GM19023 (cell line): Measurements from ENCODE around the gene DEFB132.
A peak's percentile ranks its signal among the peaks of the same experiment; 100 is the strongest.

ENCODE experiments used
- ATAC-seq: cut with Tn5 transposase; IDR thresholded peaks from one replicate; pipeline ENCODE4 v1.9.1; 2021; ENCODE audit warnings: mild to moderate bottlenecking, moderate library complexity; ENCODE audit not compliant: unreplicated experiment

DEFB132 gene

GRCh38 chr20:259981-260380 lies 2.5 kb downstream of the DEFB132 start:
- ATAC-seq, result no peak

GRCh38 chr20:263701-264100 lies 6.2 kb downstream of the DEFB132 start:
- no peak for ATAC-seq

GRCh38 chr20:266596-267562 lies 9.4 kb downstream of the DEFB132 start:
- peak; percentile 81 for ATAC-seq

GRCh38 chr20:270517-270916 lies 13.0 kb downstream of the DEFB132 start:
- ATAC-seq, result no peak

- ATAC-seq, result no peak
Observed at GRCh38 chr20:271069-271468, 13.5 kb downstream of the DEFB132 start.

GRCh38 chr20:271528-271927 lies 14.0 kb downstream of the DEFB132 start:
- ATAC-seq, result no peak

- no peak for ATAC-seq
Observed at GRCh38 chr20:272718-273117, 15.2 kb downstream of the DEFB132 start.

- no peak for ATAC-seq
Observed at GRCh38 chr20:273884-274283, 16.4 kb downstream of the DEFB132 start.

GRCh38 chr20:275791-276190 lies 18.3 kb downstream of the DEFB132 start:
- no peak for ATAC-seq

GRCh38 chr20:276620-277495 lies 19.3 kb downstream of the DEFB132 start:
- no peak for ATAC-seq

GRCh38 chr20:277496-277781 lies 19.9 kb downstream of the DEFB132 start:
- ATAC-seq, result no peak

- ATAC-seq, result no peak
Observed at GRCh38 chr20:278181-278580, 20.7 kb downstream of the DEFB132 start.

GRCh38 chr20:278607-279571 lies 21.4 kb downstream of the DEFB132 start:
- ATAC-seq, result no peak

GRCh38 chr20:284172-284571 lies 26.6 kb downstream of the DEFB132 start:
- ATAC-seq, result no peak

- no peak for ATAC-seq
Observed at GRCh38 chr20:286508-286907, 29.0 kb downstream of the DEFB132 start.

- ATAC-seq, result no peak
Observed at GRCh38 chr20:288956-289692, 31.6 kb downstream of the DEFB132 start.

GRCh38 chr20:289693-290083 lies 32.2 kb downstream of the DEFB132 start:
- ATAC-seq, result no peak

- peak; percentile 87 for ATAC-seq
Observed at GRCh38 chr20:290084-290831, 32.7 kb downstream of the DEFB132 start, which contains the start of gene C20orf96. Gene C20orf96, minus strand, starts transcription at chr20:290750. Its CDS starts 140 bp downstream, at chr20:290610.

- no peak for ATAC-seq
Observed at GRCh38 chr20:294602-295001, 37.1 kb downstream of the DEFB132 start.
